Measurements from ENCODE around the gene GNG2. TPM values are rescaled to one million over a fixed set of nuclear protein-coding genes. Genes with fewer than 3 reads are reported as not detected.

The GNG2 gene
- polyA plus RNA-seq, 1 of the 3 experiments (the other 2 are of a cell fraction), result 17.8 TPM

DNA sequence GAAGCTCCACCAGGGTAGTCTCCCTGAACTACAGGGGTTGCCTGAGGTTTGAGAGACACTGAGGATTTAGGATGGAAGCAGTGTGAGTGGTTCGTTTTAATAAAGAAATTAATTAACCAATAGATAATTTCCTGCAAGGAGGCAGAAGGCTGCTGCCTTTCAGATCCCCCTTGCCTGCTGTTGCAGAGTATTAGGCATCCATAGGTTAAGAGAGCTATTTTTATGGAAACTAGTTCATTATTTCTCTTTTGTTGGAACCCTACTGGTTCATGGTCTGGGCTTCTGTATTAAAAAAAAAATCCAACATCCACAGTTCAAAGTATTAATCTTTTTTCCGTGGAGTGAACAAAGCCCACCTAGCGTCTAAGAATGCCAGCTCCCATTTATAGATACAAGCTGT, 78.4 kb downstream of the GNG2 start:
- TF ChIP-seq MAX (IDR thresholded peaks at IDR 0.05; ENCODE audit: low read depth), result no peak
- TF ChIP-seq RCOR1 (IDR thresholded peaks at IDR 0.05; ENCODE audit: low read length), result no peak
- no peak for TF ChIP-seq CHD2 (IDR thresholded peaks at IDR 0.05; ENCODE audit: low read length, partially characterized antibody)
- no peak for TF ChIP-seq NFIC (IDR thresholded peaks at IDR 0.05; ENCODE audit: borderline replicate concordance)
- TF ChIP-seq, protein P1, sequence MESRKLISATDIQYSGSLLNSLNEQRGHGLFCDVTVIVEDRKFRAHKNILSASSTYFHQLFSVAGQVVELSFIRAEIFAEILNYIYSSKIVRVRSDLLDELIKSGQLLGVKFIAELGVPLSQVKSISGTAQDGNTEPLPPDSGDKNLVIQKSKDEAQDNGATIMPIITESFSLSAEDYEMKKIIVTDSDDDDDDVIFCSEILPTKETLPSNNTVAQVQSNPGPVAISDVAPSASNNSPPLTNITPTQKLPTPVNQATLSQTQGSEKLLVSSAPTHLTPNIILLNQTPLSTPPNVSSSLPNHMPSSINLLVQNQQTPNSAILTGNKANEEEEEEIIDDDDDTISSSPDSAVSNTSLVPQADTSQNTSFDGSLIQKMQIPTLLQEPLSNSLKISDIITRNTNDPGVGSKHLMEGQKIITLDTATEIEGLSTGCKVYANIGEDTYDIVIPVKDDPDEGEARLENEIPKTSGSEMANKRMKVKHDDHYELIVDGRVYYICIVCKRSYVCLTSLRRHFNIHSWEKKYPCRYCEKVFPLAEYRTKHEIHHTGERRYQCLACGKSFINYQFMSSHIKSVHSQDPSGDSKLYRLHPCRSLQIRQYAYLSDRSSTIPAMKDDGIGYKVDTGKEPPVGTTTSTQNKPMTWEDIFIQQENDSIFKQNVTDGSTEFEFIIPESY (IDR thresholded peaks at IDR 0.05; ENCODE audit: borderline replicate concordance, low read depth), result no peak
- TF ChIP-seq TAF1 (IDR thresholded peaks at IDR 0.05; ENCODE audit: borderline replicate concordance, low read depth, low read length), result no peak
- TF ChIP-seq, protein P2, sequence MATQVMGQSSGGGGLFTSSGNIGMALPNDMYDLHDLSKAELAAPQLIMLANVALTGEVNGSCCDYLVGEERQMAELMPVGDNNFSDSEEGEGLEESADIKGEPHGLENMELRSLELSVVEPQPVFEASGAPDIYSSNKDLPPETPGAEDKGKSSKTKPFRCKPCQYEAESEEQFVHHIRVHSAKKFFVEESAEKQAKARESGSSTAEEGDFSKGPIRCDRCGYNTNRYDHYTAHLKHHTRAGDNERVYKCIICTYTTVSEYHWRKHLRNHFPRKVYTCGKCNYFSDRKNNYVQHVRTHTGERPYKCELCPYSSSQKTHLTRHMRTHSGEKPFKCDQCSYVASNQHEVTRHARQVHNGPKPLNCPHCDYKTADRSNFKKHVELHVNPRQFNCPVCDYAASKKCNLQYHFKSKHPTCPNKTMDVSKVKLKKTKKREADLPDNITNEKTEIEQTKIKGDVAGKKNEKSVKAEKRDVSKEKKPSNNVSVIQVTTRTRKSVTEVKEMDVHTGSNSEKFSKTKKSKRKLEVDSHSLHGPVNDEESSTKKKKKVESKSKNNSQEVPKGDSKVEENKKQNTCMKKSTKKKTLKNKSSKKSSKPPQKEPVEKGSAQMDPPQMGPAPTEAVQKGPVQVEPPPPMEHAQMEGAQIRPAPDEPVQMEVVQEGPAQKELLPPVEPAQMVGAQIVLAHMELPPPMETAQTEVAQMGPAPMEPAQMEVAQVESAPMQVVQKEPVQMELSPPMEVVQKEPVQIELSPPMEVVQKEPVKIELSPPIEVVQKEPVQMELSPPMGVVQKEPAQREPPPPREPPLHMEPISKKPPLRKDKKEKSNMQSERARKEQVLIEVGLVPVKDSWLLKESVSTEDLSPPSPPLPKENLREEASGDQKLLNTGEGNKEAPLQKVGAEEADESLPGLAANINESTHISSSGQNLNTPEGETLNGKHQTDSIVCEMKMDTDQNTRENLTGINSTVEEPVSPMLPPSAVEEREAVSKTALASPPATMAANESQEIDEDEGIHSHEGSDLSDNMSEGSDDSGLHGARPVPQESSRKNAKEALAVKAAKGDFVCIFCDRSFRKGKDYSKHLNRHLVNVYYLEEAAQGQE (IDR thresholded peaks at IDR 0.05; ENCODE audit: low read depth, low read length), result no peak
- no peak for TF ChIP-seq GABPA (IDR thresholded peaks at IDR 0.05; ENCODE audit: low read depth)
- TF ChIP-seq, protein P3, sequence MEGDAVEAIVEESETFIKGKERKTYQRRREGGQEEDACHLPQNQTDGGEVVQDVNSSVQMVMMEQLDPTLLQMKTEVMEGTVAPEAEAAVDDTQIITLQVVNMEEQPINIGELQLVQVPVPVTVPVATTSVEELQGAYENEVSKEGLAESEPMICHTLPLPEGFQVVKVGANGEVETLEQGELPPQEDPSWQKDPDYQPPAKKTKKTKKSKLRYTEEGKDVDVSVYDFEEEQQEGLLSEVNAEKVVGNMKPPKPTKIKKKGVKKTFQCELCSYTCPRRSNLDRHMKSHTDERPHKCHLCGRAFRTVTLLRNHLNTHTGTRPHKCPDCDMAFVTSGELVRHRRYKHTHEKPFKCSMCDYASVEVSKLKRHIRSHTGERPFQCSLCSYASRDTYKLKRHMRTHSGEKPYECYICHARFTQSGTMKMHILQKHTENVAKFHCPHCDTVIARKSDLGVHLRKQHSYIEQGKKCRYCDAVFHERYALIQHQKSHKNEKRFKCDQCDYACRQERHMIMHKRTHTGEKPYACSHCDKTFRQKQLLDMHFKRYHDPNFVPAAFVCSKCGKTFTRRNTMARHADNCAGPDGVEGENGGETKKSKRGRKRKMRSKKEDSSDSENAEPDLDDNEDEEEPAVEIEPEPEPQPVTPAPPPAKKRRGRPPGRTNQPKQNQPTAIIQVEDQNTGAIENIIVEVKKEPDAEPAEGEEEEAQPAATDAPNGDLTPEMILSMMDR (IDR thresholded peaks at IDR 0.05), result no peak
- TF ChIP-seq TCF12 (IDR thresholded peaks at IDR 0.05), result no peak
- no peak for TF ChIP-seq POLR2AphosphoS5 (IDR thresholded peaks at IDR 0.05; ENCODE audit: low read depth, low read length)
- TF ChIP-seq MEF2A (IDR thresholded peaks at IDR 0.05; ENCODE audit: borderline replicate concordance, low read depth), result no peak
- no peak for TF ChIP-seq TEAD4 (IDR thresholded peaks at IDR 0.05; ENCODE audit: borderline replicate concordance, insufficient read depth)
- TF ChIP-seq IRF3 (IDR thresholded peaks at IDR 0.05; ENCODE audit: low read depth, low read length), result no peak
- no peak for TF ChIP-seq ELF1 (IDR thresholded peaks at IDR 0.05)
- TF ChIP-seq, protein P4, sequence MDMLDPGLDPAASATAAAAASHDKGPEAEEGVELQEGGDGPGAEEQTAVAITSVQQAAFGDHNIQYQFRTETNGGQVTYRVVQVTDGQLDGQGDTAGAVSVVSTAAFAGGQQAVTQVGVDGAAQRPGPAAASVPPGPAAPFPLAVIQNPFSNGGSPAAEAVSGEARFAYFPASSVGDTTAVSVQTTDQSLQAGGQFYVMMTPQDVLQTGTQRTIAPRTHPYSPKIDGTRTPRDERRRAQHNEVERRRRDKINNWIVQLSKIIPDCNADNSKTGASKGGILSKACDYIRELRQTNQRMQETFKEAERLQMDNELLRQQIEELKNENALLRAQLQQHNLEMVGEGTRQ (IDR thresholded peaks at IDR 0.05; ENCODE audit: borderline replicate concordance, low read depth, low read length), result no peak
- TF ChIP-seq RAD21 (IDR thresholded peaks at IDR 0.05; ENCODE audit: low read length), result no peak
- no peak for TF ChIP-seq SIN3A (IDR thresholded peaks at IDR 0.05; ENCODE audit: borderline replicate concordance, low read depth, low read length)
- no peaks in the 10 kb centered on the region for H3F3A ChIP-seq (replicated peaks; ENCODE audit: insufficient read depth)
- peaks cover 0 to 3% of the 10 kb centered on the region in 2 experiments; a peak in 2 of 4 replicates for H3K4me1 ChIP-seq (ENCODE audit: control insufficient read depth in 1 of 2, insufficient read depth in 2 of 2, low read depth in 1 of 2, low read length in 1 of 2)
- no peaks in the 10 kb centered on the region for H3K27me3 ChIP-seq (ENCODE audit: insufficient read depth)
- no peak overlapping the region for H3K4me2 ChIP-seq
- no peaks in the 10 kb centered on the region for H3K36me3 ChIP-seq (replicated peaks in 1 of 2; ENCODE audit: control insufficient read depth in 1 of 2, insufficient read depth in 2 of 2, low read length in 1 of 2)
- H3K9ac ChIP-seq, result no peak overlapping the region
- H2AFZ ChIP-seq (ENCODE audit: low read depth), result no peak overlapping the region
- no peak for DNase-seq
- no peaks in the 10 kb centered on the region for H3K9me2 ChIP-seq
- no peak overlapping the region; a peak in 1 of 4 replicates for H3K27ac ChIP-seq (ENCODE audit: low read depth in 2 of 2, low read length in 1 of 2)
- H3K4me3 ChIP-seq (ENCODE audit: low read depth in 2 of 2, low read length in 1 of 2), result no peak overlapping the region
- CTCF ChIA-PET, result interaction anchor here (0.8 to 0.9 kb wide), 3 partner anchors 14 to 158 kb away, joined by 3 read pairs; no protein-coding TSS in a partner anchor
- 89% methylated on average over 3 of the region's 3 CpGs for WGBS (ENCODE audit: low lambda C conversion rate)
- POLR2A ChIA-PET, result no interaction called here
- no peaks in the 10 kb centered on the region for H3K79me2 ChIP-seq (ENCODE audit: insufficient read depth)
- H3K9me3 ChIP-seq, result no peaks in the 10 kb centered on the region
- no peaks in the 10 kb centered on the region for H4K20me1 ChIP-seq (ENCODE audit: insufficient read depth)

Measured in SK-N-SH (cell line).